Loucy (cell line): ENCODE data around the gene MYH15.

Experiments used
- CTCF ChIP-seq: fragments of 200-600 bp; sonication (generic); conservative IDR thresholded peaks from 2 replicates; pipeline ENCODE4 v1.5.1; 2014; ENCODE audit warnings: mild to moderate bottlenecking, antibody characterized with exemption, low read length
- EZH2phosphoT487 ChIP-seq: fragments of 200-600 bp; IDR thresholded peaks from 2 replicates; pipeline ENCODE4 v1.6.1; 2018; ENCODE audit warnings: antibody characterized with exemption, mild to moderate bottlenecking, moderate library complexity, borderline replicate concordance

GRCh38 chr3:108442281-108442680 is 68.1 kb downstream of the MYH15 start:
- TF ChIP-seq CTCF (no peak), EZH2phosphoT487 (no peak)
